H9 (cell line): Measurements from ENCODE around the gene ZHX3. TPM values are rescaled to one million over a fixed set of nuclear protein-coding genes. Genes with fewer than 3 reads are reported as not detected.

Experiments used
- DNase-seq: peaks from one replicate; pipeline ENCODE4 v3.0.0-alpha.2; 2017
- H2AFZ ChIP-seq: one replicate; pipeline ENCODE4 v1.6.1; 2013; ENCODE audit warnings: mild to moderate bottlenecking, low read length, control low read depth, moderate library complexity
- H2AK5ac ChIP-seq: 2 replicates; pipeline ENCODE4 v1.6.1; 2013; ENCODE audit warnings: low read length, control low read depth, mixed read lengths; ENCODE audit not compliant: insufficient read length
- H2BK120ac ChIP-seq: one replicate; pipeline ENCODE4 v1.6.1; 2013; ENCODE audit warnings: low read depth, mild to moderate bottlenecking, low read length, control low read depth, inconsistent platforms; ENCODE audit not compliant: poor library complexity, severe bottlenecking
- H2BK12ac ChIP-seq: 2 replicates; pipeline ENCODE4 v1.6.1; 2013; ENCODE audit warnings: low read length, control low read depth, mixed read lengths, low read depth; ENCODE audit not compliant: insufficient read length
- H2BK15ac ChIP-seq: 2 replicates; pipeline ENCODE4 v1.6.1; 2013; ENCODE audit warnings: low read depth, low read length, control low read depth
- H2BK20ac ChIP-seq: one replicate; pipeline ENCODE4 v1.6.1; 2013; ENCODE audit warnings: low read depth, mild to moderate bottlenecking, low read length, control low read depth, inconsistent platforms; ENCODE audit not compliant: poor library complexity, severe bottlenecking
- H2BK5ac ChIP-seq: 2 replicates; pipeline ENCODE4 v1.6.1; 2013; ENCODE audit warnings: low read length, control low read depth, mixed read lengths; ENCODE audit not compliant: insufficient read length
- H3K14ac ChIP-seq: 2 replicates; pipeline ENCODE4 v1.6.1; 2013; ENCODE audit warnings: low read length, control low read depth; ENCODE audit not compliant: insufficient read depth
- H3K18ac ChIP-seq: 2 replicates; pipeline ENCODE4 v1.6.1; 2013; ENCODE audit warnings: low read depth, mild to moderate bottlenecking, mixed read lengths, low read length, control low read depth; ENCODE audit not compliant: insufficient read length
- H3K23ac ChIP-seq: 2 replicates; pipeline ENCODE4 v1.6.1; 2013; ENCODE audit warnings: low read length, control low read depth, mixed read lengths, low read depth; ENCODE audit not compliant: insufficient read length
- H3K23me2 ChIP-seq: 2 replicates; pipeline ENCODE4 v1.6.1; 2013; ENCODE audit warnings: low read depth, mild to moderate bottlenecking, mixed read lengths, low read length, control low read depth; ENCODE audit not compliant: insufficient read length, poor library complexity, severe bottlenecking
- H3K27ac ChIP-seq: 2 replicates; pipeline ENCODE4 v1.5.1; 2013; ENCODE audit warnings: low read length, control low read depth, mixed read lengths, low read depth; ENCODE audit not compliant: insufficient read length
- H3K27me3 ChIP-seq: 2 replicates; pipeline ENCODE4 v1.6.1; 2013; ENCODE audit warnings: low read length, control low read depth, inconsistent platforms; ENCODE audit not compliant: insufficient read depth
- H3K4ac ChIP-seq: 2 replicates; pipeline ENCODE4 v1.6.1; 2013; ENCODE audit warnings: low read depth, mild to moderate bottlenecking, control low read depth, inconsistent platforms, low read length, moderate library complexity
- H3K4me1 ChIP-seq: 2 replicates; pipeline ENCODE4 v1.6.1; 2013; ENCODE audit warnings: low read length, control low read depth, inconsistent platforms; ENCODE audit not compliant: insufficient read depth
- H3K4me2 ChIP-seq: 2 replicates; pipeline ENCODE4 v1.6.1; 2013; ENCODE audit warnings: low read length, control low read depth, mixed read lengths; ENCODE audit not compliant: insufficient read length, insufficient read depth
- H3K56ac ChIP-seq: 2 replicates; pipeline ENCODE4 v1.6.1; 2013; ENCODE audit warnings: low read depth, mild to moderate bottlenecking, mixed read lengths, low read length, control low read depth; ENCODE audit not compliant: insufficient read length
- H3K79me1 ChIP-seq: 2 replicates; pipeline ENCODE4 v1.6.1; 2013; ENCODE audit warnings: low read depth, mild to moderate bottlenecking, moderate library complexity, low read length, control low read depth, inconsistent platforms; ENCODE audit not compliant: insufficient read depth, poor library complexity, severe bottlenecking
- H3K79me2 ChIP-seq: 2 replicates; pipeline ENCODE4 v1.6.1; 2013; ENCODE audit warnings: low read length, control low read depth, inconsistent platforms; ENCODE audit not compliant: insufficient read depth
- H3K9ac ChIP-seq: 2 replicates; pipeline ENCODE4 v1.6.1; 2013; ENCODE audit warnings: low read length, control low read depth, mixed read lengths; ENCODE audit not compliant: insufficient read length; ENCODE audit errors: extremely low read depth
- H3K9me3 ChIP-seq: one replicate; pipeline ENCODE4 v1.6.1; 2013; ENCODE audit warnings: low read depth, low read length, inconsistent platforms; ENCODE audit not compliant: control insufficient read depth
- H3T11ph ChIP-seq: one replicate; pipeline ENCODE4 v1.6.1; 2013; ENCODE audit warnings: mild to moderate bottlenecking, low read length, control low read depth, inconsistent platforms
- H4K20me1 ChIP-seq: one replicate; pipeline ENCODE4 v1.6.1; 2013; ENCODE audit not compliant: control insufficient read depth, insufficient read length, insufficient read depth
- H4K5ac ChIP-seq: 2 replicates; pipeline ENCODE4 v1.6.1; 2013; ENCODE audit warnings: low read depth, mild to moderate bottlenecking, mixed read lengths, low read length, control low read depth; ENCODE audit not compliant: insufficient read length
- H4K8ac ChIP-seq: replicated peaks from 2 replicates; pipeline ENCODE4 v1.6.1; 2013; ENCODE audit warnings: low read length, control low read depth, mixed read lengths, low read depth; ENCODE audit not compliant: insufficient read length
- H4K91ac ChIP-seq: 2 replicates; pipeline ENCODE4 v1.6.1; 2013; ENCODE audit warnings: low read depth, mild to moderate bottlenecking, moderate library complexity, mixed read lengths, low read length, control low read depth; ENCODE audit not compliant: insufficient read length
- H3K27ac Mint-ChIP-seq, 3 experiments: 2 replicates in 2 of 3; 3 replicates in 1 of 3; pipeline ENCODE4 v1.8.0; 2020 to 2021; ENCODE audit warnings: mixed read lengths in 3 of 3, mild to moderate bottlenecking in 1 of 3, moderate library complexity in 1 of 3
- H3K27me3 Mint-ChIP-seq: 2 replicates; pipeline ENCODE4 v1.8.0; 2021; ENCODE audit warnings: low read depth, mild to moderate bottlenecking, moderate library complexity, mixed read lengths
- H3K36me3 Mint-ChIP-seq, 3 experiments: 2 replicates in 2 of 3; 3 replicates in 1 of 3; pipeline ENCODE4 v1.8.0; 2020 to 2021; ENCODE audit warnings: low read depth in 3 of 3, mixed read lengths in 3 of 3; ENCODE audit not compliant: insufficient read depth in 1 of 3
- H3K4me1 Mint-ChIP-seq, 2 experiments: 2 replicates each; pipeline ENCODE4 v1.8.0; 2020; ENCODE audit warnings: mixed read lengths in 2 of 2
- H3K4me3 Mint-ChIP-seq, 2 experiments: 2 replicates in 1 of 2; 3 replicates in 1 of 2; pipeline ENCODE4 v1.8.0; 2020 to 2021; ENCODE audit warnings: mild to moderate bottlenecking in 2 of 2, mixed read lengths in 2 of 2, moderate library complexity in 1 of 2
- H3K9me3 Mint-ChIP-seq, 2 experiments: 2 replicates in 1 of 2; 3 replicates in 1 of 2; pipeline ENCODE4 v1.8.0; 2020; ENCODE audit warnings: mild to moderate bottlenecking in 2 of 2, mixed read lengths in 2 of 2, moderate library complexity in 1 of 2
- WGBS: extraction: QIAGEN DNeasy Blood & Tissue Kit; methylation state at CpG from one replicate; pipeline ENCODE4 v1.1.7; 2013; ENCODE audit warnings: missing lambda C conversion rate, low lambda C conversion rate, mixed read lengths; ENCODE audit not compliant: insufficient read length; ENCODE audit errors: extremely low coverage; 5-methylcytosine and 5-hydroxymethylcytosine counted together
- total RNA-seq: library from RNA; stranded (reverse); gene quantifications from 2 replicates; pipeline ENCODE4 v1.2.1, GENCODE V29; 2021
- TF ChIP-seq, protein P1 (sequence below): fragments of 200-600 bp; sonication (generic); conservative IDR thresholded peaks from 3 replicates; pipeline ENCODE4 v1.8.0; 2021; ENCODE audit warnings: antibody characterized with exemption, mild to moderate bottlenecking

ZHX3 gene
- total RNA-seq, 1 experiment from 2014 or later: 4.4 TPM

DNA sequence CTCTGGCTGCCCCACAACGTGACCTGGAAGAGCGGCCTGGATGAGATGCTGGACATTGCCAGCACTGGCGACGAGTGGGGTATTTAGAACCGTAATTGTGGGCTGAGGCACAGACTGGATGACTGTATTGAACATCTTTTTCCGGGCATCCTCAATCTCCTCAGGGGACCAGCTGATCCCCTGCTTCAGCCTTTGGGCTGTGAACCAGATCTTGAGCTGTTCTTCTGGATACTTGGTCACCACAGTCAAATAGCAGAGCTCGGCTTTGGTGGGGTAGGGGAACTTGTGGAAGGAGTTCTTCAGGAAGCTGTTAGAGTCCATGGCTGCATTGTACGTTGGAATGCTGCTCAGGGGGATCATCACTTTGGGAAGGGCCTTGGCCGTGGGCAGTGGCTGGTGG is 113.9 kb downstream of the ZHX3 start:
- H2BK15ac ChIP-seq: no peak overlapping the region
- Mint-ChIP-seq H3K4me3 (no peak overlapping the region), H3K4me1 (peaks cover 13% of the 10 kb centered on the region in 2 experiments), H3K9me3 (peaks cover 13 to 15% of the 10 kb centered on the region in 2 experiments), H3K27ac (no peak overlapping the region), H3K27me3 (no peaks in the 10 kb centered on the region; the same call in 1 of the 2 replicates), H3K36me3 (peaks cover 8 to 14% (median 11%) of the 10 kb centered on the region in 3 experiments; a peak in 6 of 7 replicates)
- no peaks in the 10 kb centered on the region for H3K23me2 ChIP-seq
- no peak overlapping the region for H3K4me2 ChIP-seq
- TF ChIP-seq, protein P1, sequence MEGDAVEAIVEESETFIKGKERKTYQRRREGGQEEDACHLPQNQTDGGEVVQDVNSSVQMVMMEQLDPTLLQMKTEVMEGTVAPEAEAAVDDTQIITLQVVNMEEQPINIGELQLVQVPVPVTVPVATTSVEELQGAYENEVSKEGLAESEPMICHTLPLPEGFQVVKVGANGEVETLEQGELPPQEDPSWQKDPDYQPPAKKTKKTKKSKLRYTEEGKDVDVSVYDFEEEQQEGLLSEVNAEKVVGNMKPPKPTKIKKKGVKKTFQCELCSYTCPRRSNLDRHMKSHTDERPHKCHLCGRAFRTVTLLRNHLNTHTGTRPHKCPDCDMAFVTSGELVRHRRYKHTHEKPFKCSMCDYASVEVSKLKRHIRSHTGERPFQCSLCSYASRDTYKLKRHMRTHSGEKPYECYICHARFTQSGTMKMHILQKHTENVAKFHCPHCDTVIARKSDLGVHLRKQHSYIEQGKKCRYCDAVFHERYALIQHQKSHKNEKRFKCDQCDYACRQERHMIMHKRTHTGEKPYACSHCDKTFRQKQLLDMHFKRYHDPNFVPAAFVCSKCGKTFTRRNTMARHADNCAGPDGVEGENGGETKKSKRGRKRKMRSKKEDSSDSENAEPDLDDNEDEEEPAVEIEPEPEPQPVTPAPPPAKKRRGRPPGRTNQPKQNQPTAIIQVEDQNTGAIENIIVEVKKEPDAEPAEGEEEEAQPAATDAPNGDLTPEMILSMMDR: no peak
- H3K9ac ChIP-seq: no peak overlapping the region
- no peak overlapping the region for H3T11ph ChIP-seq
- H2AK5ac ChIP-seq: no peak overlapping the region
- H3K4ac ChIP-seq: no peak overlapping the region
- no peak overlapping the region for H4K8ac ChIP-seq
- no peak overlapping the region for H2BK120ac ChIP-seq
- no peaks in the 10 kb centered on the region for H3K79me1 ChIP-seq
- H4K5ac ChIP-seq: no peak overlapping the region
- no peaks in the 10 kb centered on the region for H4K20me1 ChIP-seq
- no peak overlapping the region for H2BK5ac ChIP-seq
- no peak for DNase-seq
- H3K79me2 ChIP-seq: no peaks in the 10 kb centered on the region
- H3K23ac ChIP-seq: no peak overlapping the region
- H3K9me3 ChIP-seq: no peaks in the 10 kb centered on the region
- WGBS: no CpG with 5 or more reads among the region's 9 CpGs
- H3K18ac ChIP-seq: no peak overlapping the region
- H2BK12ac ChIP-seq: no peak overlapping the region
- H3K56ac ChIP-seq: no peak overlapping the region
- no peak overlapping the region for H2AFZ ChIP-seq
- H3K14ac ChIP-seq: no peak overlapping the region; the same call in 1 of the 2 replicates
- H3K27ac ChIP-seq: no peak overlapping the region
- H3K27me3 ChIP-seq: no peaks in the 10 kb centered on the region
- H3K4me1 ChIP-seq: no peaks in the 10 kb centered on the region
- H4K91ac ChIP-seq: no peak overlapping the region
- H2BK20ac ChIP-seq: no peak overlapping the region
